ENCODE results near the gene CHST12.
"Not testable (repeated sequence)": the region's sequence is repeated elsewhere in the genome, so short reads cannot be mapped to it uniquely, and the experiment has no call there.

CHST12 gene

GRCh38 chr7:2403718-2404648 lies 572 bp downstream of the CHST12 start:
- no peak for DNase-seq (ENCODE audit: low spot score)

- DNase-seq (ENCODE audit: low spot score): no peak
Measured at GRCh38 chr7:2404714-2405119, 1.3 kb downstream of the CHST12 start.

GRCh38 chr7:2405201-2405600 lies 1.8 kb downstream of the CHST12 start:
- no peak for DNase-seq (ENCODE audit: low spot score)

GRCh38 chr7:2405601-2406345 lies 2.4 kb downstream of the CHST12 start:
- DNase-seq (ENCODE audit: low spot score): peak; percentile 66

GRCh38 chr7:2409745-2410414 lies 6.5 kb downstream of the CHST12 start:
- DNase-seq (ENCODE audit: low spot score): peak; percentile 36

- no peak for DNase-seq (ENCODE audit: low spot score)
Measured at GRCh38 chr7:2411049-2411448, 7.6 kb downstream of the CHST12 start.

- DNase-seq (ENCODE audit: low spot score): no peak
Measured at GRCh38 chr7:2411815-2412586, 8.6 kb downstream of the CHST12 start.

GRCh38 chr7:2412587-2413201 lies 9.3 kb downstream of the CHST12 start:
- no peak for DNase-seq (ENCODE audit: low spot score)

GRCh38 chr7:2416063-2416462 lies 12.7 kb downstream of the CHST12 start:
- DNase-seq (ENCODE audit: low spot score): no peak

- DNase-seq (ENCODE audit: low spot score): no peak
Measured at GRCh38 chr7:2416650-2417049, 13.2 kb downstream of the CHST12 start.

GRCh38 chr7:2417178-2417577 lies 13.8 kb downstream of the CHST12 start:
- DNase-seq (ENCODE audit: low spot score): not testable (repeated sequence)

- DNase-seq (ENCODE audit: low spot score): peak; percentile 68
Measured at GRCh38 chr7:2417981-2418481, 14.6 kb downstream of the CHST12 start.

- DNase-seq (ENCODE audit: low spot score): no peak
Measured at GRCh38 chr7:2420216-2420933, 17.0 kb downstream of the CHST12 start.

GRCh38 chr7:2421943-2422310 lies 18.5 kb downstream of the CHST12 start:
- no peak for DNase-seq (ENCODE audit: low spot score)

- DNase-seq (ENCODE audit: low spot score): no peak
Measured at GRCh38 chr7:2425749-2426148, 22.3 kb downstream of the CHST12 start.

- peak; percentile 45 for DNase-seq (ENCODE audit: low spot score)
Measured at GRCh38 chr7:2431260-2431867, 28.0 kb downstream of the CHST12 start.

GRCh38 chr7:2432910-2433712 lies 29.7 kb downstream of the CHST12 start:
- no peak for DNase-seq (ENCODE audit: low spot score)

GRCh38 chr7:2433713-2434550 lies 30.5 kb downstream of the CHST12 start:
- no peak for DNase-seq (ENCODE audit: low spot score)

All from CD4-positive, alpha-beta T cell treated with Interleukin-2 at 100 ng/mL for 4 hours (primary cell).